ENCODE measurements around the gene CAMK2A.
A peak's percentile ranks its signal among the peaks of the same experiment; 100 is the strongest.
"Not testable (repeated sequence)": the region's sequence is repeated elsewhere in the genome, so short reads cannot be mapped to it uniquely, and the experiment has no call there.

The CAMK2A gene

GRCh38 chr5:150236981-150237754, 52.4 kb downstream of the CAMK2A start:
- DNase-seq (ENCODE audit: low read depth in 3 of 3): no peak

GRCh38 chr5:150236313-150236712, 53.3 kb downstream of the CAMK2A start:
- no peak for DNase-seq (ENCODE audit: low read depth in 3 of 3)

GRCh38 chr5:150235500-150235854, 54.1 kb downstream of the CAMK2A start:
- no peak for DNase-seq (ENCODE audit: low read depth in 3 of 3)

- no peak for DNase-seq (ENCODE audit: low read depth in 3 of 3)
Measured at GRCh38 chr5:150234576-150235499, 54.7 kb downstream of the CAMK2A start.

DNA sequence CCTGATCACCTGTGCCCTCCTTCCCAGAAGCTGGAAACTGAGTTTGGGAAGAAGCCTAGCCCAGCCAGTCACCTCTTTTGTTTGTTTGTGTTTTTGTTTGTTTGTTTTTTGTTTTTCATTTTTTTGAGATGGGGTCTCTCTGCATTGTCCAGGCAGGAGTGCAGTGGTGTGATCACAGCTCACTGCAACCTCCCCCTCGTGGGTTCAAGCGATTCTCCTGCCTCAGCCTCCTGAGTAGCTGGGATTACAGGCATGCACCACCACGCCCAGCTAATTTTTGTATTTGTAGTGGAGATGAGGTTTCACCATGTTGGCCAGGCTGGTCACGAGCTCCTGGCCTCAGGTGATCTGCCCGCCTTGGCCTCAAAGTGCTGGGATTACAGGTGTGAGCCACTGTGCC, 55.9 kb downstream of the CAMK2A start:
- DNase-seq (ENCODE audit: low read depth in 3 of 3): not testable (repeated sequence)

- no peak for DNase-seq (ENCODE audit: low read depth in 3 of 3)
Measured at GRCh38 chr5:150230842-150231241, 58.7 kb downstream of the CAMK2A start.

DNA sequence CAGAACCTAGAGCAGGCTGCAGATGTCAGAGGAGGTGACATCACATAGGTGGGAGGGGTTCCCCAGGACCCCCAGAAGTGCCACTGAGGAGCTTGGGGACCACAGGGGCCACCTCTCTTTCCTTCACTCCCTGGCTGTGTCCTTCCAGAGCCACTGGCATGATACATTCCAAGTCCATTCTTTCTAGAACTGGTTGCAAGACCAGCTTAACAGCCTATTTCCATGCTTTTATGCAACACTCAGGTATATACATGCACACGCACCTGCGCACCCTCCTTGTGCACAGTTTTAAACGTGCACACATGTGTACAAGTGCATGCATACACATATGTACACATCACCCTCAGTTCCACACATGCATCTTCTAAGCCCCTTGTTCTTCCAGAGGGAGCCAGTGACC, 60.0 kb downstream of the CAMK2A start:
- no peak for DNase-seq (ENCODE audit: low read depth in 3 of 3)

DNA sequence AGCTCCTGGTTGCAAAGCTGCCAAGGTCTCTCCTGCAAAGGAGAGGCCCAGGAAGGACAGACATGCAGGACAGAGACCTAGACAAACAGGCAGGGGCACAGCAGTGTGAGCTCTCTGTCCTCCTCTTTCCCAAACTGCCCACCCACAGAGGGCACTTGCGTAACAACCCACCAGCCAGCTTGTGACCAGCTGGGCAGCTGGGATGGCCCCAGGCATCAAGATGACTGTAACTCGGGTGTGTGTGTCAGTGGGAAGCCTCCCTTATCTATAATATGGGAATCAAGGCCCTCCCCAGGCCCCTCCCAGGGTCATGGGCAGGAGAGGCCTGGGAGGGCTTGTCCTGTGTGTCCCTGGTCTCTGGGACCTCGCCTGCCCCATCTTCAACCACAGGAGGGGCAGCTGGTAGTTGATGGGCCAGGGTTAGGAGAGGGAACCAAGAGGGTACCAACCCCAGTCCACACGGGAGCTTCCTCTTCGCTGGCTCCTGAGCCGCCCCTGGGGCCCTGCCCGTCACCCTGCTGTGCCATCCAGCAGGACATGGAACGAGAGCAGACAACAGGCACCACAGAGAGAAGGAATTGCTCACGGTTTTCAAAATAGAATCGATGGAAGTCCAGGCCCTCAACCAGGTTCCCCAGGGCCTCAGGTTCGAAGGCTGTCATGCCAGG, 61.8 kb downstream of the CAMK2A start:
- DNase-seq (ENCODE audit: low read depth in 3 of 3): no peak

- no peak for DNase-seq (ENCODE audit: low read depth in 3 of 3)
Measured at GRCh38 chr5:150227036-150227435, 62.5 kb downstream of the CAMK2A start.

GRCh38 chr5:150224483-150225027, 65.0 kb downstream of the CAMK2A start:
- DNase-seq (ENCODE audit: low read depth in 3 of 3): no peak

DNA sequence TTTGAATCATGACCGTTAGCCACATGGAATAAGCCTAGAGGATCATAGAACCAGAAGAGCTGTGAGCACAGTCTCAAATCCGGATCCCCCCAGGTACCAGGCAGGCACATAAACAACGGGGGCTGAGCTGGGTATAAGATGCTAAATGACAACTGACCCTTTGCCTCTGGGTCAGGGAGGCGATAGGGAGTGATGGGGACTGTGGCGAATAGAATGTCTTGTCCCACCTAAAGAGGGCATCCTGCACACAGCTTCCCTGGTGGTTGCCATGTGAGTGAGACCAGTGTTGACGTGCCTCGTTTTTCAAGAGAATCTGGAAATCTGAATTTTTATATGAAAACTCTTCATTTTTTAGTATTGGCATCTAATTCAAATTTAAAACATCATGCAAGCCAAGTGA, 66.1 kb downstream of the CAMK2A start:
- DNase-seq (ENCODE audit: low read depth in 3 of 3): no peak

DNA sequence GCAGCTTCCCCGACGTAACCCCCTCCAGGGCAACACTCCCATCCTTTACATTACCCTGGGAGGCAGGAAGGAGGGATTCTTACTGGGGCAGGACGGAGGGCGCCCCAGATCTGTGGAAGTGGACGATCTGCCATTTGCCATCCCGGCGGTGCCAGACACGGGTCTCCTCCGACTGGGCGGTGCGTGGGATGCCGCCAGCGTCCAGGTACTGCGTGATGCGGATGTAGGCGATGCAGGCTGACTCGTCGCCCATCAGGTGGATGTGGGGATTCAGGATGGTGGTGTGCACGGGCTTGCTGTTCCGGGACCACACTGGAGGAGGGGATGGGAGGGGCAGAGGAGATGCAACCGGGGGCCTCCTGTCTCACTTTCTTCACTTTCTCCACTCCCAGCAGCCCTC, 66.7 kb downstream of the CAMK2A start:
- no peak for DNase-seq (ENCODE audit: low read depth in 3 of 3)

- DNase-seq (ENCODE audit: low read depth in 3 of 3): no peak
Measured at GRCh38 chr5:150221471-150221870, 68.1 kb downstream of the CAMK2A start.

DNA sequence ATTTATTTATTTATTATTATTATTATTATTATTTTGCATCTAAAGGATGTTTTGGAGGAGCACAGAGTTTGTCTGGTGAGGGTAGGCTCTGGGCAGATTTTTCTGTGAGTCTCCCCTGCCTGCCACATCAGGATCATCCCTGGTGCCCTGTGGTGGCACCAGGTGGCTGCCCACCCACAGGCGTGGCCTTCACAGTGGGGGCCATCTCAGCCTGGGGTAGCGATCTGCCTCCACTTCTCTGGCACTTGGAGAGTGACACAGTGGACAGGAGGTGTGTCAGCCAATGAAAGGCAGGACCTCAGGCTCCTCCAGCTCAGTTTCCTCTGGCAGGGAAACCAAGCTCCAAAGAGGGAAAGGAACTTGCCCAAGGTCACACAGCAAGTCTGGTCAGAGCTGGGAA, 69.7 kb downstream of the CAMK2A start:
- DNase-seq (ENCODE audit: low read depth in 3 of 3): no peak

GRCh38 chr5:150219142-150219541, 70.4 kb downstream of the CAMK2A start:
- no peak for DNase-seq (ENCODE audit: low read depth in 3 of 3)

- no peak for DNase-seq (ENCODE audit: low read depth in 3 of 3)
Measured at GRCh38 chr5:150218693-150219035, 70.9 kb downstream of the CAMK2A start.

GRCh38 chr5:150217873-150218692, 71.5 kb downstream of the CAMK2A start:
- DNase-seq (ENCODE audit: low read depth in 3 of 3): peak; percentile 64 to 70 (median 68)

DNA sequence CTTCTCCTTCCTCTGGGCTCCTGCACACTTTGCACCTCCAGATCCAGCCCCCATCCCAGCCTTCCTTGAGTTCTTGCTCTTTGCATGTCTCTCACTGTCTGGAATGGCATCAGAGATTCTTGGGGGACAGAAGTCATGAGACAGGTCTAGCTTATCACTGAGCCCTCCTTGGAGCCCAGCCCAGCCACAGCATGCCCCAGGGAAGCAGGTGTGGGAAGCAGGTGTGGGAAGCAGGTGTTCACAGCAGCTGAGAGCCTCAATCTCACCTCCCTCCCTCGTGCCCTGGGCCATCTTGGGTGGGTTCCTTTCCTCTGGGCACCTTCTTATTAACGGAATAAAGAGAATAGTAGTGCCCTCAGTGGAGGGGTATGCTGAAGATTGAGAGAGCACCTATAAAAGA, 72.5 kb downstream of the CAMK2A start:
- no peak for DNase-seq (ENCODE audit: low read depth in 3 of 3)

- no peak for DNase-seq (ENCODE audit: low read depth in 3 of 3)
Measured at GRCh38 chr5:150215979-150216944, 73.3 kb downstream of the CAMK2A start.

GRCh38 chr5:150214289-150214688, 75.3 kb downstream of the CAMK2A start:
- DNase-seq (ENCODE audit: low read depth in 3 of 3): no peak
